GM19193 (cell line): ENCODE data around the gene COL4A3.

Experiments used
- POLR2A ChIP-seq: IDR thresholded peaks from 4 replicates; pipeline ENCODE4 v1.6.1; 2011; ENCODE audit not compliant: insufficient read depth, insufficient read length; ENCODE audit errors: extremely low read depth

The COL4A3 gene

GRCh38 chr2:227228061-227228667, 63.7 kb downstream of the COL4A3 start:
- no peak for TF ChIP-seq POLR2A

GRCh38 chr2:227230151-227230550, 65.7 kb downstream of the COL4A3 start:
- TF ChIP-seq POLR2A, result no peak

DNA sequence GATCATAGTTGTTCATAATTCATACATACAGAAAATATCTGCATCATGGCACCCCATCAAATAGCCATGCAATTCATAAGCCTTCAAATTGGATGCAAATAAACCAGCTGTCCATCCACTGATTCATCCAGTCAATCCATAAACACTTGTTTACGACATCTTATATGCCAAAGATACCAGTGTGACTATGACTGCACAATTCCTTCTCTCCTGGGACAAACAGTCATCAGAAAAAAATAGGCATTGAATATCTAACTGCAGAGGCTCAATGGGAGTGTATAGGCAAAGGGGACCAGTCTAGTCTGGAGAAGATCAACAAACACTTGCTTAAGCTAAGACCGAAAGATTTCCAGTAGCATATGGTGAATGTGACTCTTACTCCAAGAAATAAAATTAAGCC, 70.0 kb downstream of the COL4A3 start:
- TF ChIP-seq POLR2A, result no peak

- no peak for TF ChIP-seq POLR2A
These were observed 73.4 kb downstream of the COL4A3 start for GRCh38 chr2:227237786-227238185.

DNA sequence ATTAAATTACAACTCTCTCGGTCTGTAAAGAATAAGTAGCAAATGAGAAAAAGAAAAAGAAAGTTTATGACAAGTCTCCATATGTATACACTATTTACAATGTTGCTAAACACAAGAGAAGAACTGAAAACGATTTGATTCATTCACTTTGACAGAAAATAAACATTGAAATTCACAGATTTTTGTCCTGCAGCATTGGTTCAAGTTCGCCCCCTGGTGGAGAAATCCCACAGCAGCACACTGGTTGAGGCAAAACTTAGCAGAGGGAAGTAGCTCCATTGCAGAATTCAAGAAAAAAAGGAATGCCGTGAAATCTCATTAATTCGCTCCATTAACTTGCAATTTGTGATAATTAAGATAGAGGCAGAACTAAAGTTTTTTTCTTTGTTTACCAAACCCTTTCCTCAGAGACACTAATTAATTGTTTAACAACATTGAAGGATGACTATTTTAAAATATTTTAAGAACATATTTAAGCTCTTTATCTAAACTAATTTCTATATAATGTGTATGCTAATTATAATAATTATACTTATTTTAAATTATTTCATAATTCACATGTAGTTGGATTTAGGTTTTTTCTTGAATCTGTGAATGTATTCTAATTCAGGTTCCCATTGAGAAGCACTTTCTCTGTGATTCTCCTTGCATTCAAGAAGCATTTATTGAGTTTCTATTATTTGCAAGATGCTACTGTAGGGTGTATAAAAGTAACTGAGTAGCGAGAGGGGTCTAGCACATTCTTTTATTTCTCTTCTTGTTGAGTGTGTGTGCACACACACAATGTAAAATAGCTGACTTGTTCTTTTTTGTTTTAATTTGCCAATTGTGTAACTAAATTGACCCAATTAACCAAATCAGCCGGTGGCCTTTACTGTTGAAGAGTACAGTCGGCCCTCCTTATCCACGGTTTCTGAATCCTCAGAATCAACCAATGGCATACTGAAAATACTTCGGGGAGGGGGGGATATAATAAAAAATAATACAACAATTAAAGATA, 74.1 kb downstream of the COL4A3 start:
- TF ChIP-seq POLR2A, result no peak

GRCh38 chr2:227241005-227241404, 76.6 kb downstream of the COL4A3 start:
- no peak for TF ChIP-seq POLR2A

- no peak for TF ChIP-seq POLR2A
These were observed 84.5 kb downstream of the COL4A3 start for GRCh38 chr2:227248876-227249275.

GRCh38 chr2:227252831-227253230, 88.4 kb downstream of the COL4A3 start:
- no peak for TF ChIP-seq POLR2A

- TF ChIP-seq POLR2A, result no peak
These were observed 92.2 kb downstream of the COL4A3 start for GRCh38 chr2:227256605-227257004.

DNA sequence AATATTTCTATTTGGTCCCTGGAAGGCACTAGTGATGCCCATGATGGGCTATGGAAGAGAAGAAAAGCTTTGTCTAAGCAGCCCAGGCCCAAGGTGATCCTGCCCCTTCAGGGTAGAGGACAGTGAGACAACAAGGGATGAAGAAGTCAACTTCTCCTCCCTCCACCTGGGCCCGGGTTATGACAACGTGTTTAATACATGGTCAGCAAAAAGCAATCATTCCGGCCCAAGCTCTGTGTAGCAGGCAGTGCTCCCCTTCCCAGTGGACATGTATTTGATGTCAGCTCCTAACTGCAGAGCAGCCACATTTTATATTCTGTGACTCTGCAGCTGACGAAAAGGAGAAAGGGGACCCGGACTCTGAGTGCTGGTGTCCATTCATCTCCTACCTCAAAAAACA, 93.4 kb downstream of the COL4A3 start:
- no peak for TF ChIP-seq POLR2A

DNA sequence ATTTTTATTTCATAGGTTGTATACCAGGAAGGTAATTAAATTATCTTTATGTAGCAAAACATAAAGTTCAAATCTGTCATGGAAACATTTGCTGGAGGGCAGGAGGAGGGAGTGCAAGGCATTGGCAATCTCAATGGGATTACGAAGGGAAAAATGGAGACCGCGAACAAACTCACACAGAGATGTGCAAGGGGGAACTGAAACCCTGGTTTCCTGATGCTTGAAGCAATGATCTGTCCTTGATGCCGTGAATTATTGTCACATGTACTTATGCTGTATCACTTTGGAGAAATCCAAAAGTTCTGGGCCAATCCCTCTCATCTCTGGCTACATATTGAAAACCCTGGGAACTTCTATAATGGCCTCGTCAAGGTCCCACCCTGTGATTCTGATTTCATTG, 95.6 kb downstream of the COL4A3 start:
- TF ChIP-seq POLR2A, result no peak

GRCh38 chr2:227267410-227268115, 103.1 kb downstream of the COL4A3 start:
- TF ChIP-seq POLR2A, result no peak

DNA sequence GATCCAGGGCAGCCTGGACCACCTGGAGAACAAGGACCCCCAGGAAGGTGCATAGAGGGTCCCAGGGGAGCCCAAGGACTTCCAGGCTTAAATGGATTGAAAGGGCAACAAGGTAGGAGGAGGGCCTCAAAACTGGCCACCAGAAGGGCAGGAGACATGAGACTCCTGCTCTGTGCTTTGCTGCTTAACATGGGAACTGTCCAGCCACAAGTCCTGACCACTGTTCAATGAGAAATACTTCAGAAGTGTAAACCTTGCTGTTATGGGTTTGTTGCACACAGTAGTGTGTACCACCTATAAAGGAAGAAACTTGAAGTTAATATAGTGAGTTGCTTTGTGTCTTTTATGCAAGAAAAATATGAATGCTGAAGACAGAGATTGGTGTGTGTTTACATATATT, 116.5 kb downstream of the COL4A3 start:
- TF ChIP-seq POLR2A, result no peak

DNA sequence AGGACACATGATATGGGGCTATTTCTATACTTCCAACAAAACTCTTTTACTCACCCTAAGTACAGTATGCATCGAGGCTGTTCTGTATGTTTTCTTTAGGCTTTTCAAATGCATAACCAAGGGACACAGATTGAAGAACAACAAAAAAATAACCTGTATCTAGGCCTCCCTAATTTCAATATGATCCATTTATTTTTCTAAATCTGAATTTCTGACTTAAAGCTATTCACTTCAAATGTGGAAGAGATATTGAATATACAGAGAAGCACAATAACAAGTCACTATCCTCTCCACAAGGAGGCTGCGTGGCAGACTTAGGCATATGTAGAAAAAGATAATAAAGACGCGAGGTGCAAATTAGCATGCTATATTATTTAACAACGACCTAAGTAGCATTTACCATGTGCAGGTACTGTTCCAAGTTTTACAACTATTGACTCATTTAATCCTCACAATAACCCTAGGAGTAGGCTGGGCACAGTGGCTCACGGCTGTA, 121.4 kb downstream of the COL4A3 start:
- no peak for TF ChIP-seq POLR2A

GRCh38 chr2:227287771-227288170, 123.3 kb downstream of the COL4A3 start:
- no peak for TF ChIP-seq POLR2A

- no peak for TF ChIP-seq POLR2A
These were observed 127.9 kb downstream of the COL4A3 start for GRCh38 chr2:227292314-227292713.

DNA sequence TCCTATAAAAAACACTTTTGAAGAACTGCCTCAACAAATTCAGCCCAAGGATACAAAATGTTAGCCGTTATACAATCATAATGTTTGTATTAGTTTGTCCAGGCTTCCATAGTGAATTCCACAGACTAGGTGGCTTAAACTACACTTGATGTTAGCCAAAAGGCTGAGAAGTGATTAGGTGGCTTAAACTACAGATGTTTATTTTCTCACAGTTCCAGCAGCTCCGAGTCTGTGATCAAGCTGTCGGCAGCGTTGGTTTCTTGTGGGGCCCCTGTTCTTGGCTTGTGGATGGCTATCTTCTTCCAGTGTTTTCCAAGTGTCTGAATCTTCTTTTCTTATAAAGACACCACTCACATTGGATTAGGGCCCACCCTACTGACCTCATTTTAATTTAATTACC, 129.1 kb downstream of the COL4A3 start:
- no peak for TF ChIP-seq POLR2A
